Chondrocyte (in vitro differentiated cells): ENCODE results near the gene ARHGAP22. TPM values are rescaled to one million over a fixed set of nuclear protein-coding genes. Genes with fewer than 3 reads are reported as not detected.

Experiments used
- DNase-seq: peaks from one replicate; pipeline ENCODE4 v3.0.0; 2021; ENCODE audit warnings: mixed read lengths, low spot score
- H3K27ac Mint-ChIP-seq: one replicate; pipeline ENCODE4 v1.8.0; 2021; ENCODE audit warnings: mild to moderate bottlenecking, moderate library complexity, mixed read lengths; ENCODE audit not compliant: unreplicated experiment
- H3K27me3 Mint-ChIP-seq: 2 replicates; pipeline ENCODE4 v1.8.0; 2021; ENCODE audit warnings: low read depth, mixed read lengths
- H3K36me3 Mint-ChIP-seq: 2 replicates; pipeline ENCODE4 v1.8.0; 2021; ENCODE audit warnings: low read depth, mixed read lengths
- H3K4me1 Mint-ChIP-seq: 2 replicates; pipeline ENCODE4 v1.8.0; 2021; ENCODE audit warnings: low read depth, mild to moderate bottlenecking, mixed read lengths
- H3K4me3 Mint-ChIP-seq: one replicate; pipeline ENCODE4 v1.8.0; 2021; ENCODE audit warnings: mild to moderate bottlenecking, moderate library complexity, mixed read lengths; ENCODE audit not compliant: unreplicated experiment
- H3K9me3 Mint-ChIP-seq: 2 replicates; pipeline ENCODE4 v1.8.0; 2021; ENCODE audit warnings: low read depth, mixed read lengths
- total RNA-seq: library from RNA; stranded (reverse); gene quantifications from 3 replicates; pipeline ENCODE4 v1.2.1, GENCODE V29; 2021
- TF ChIP-seq, protein P1 (sequence below): fragments of 200-600 bp; sonication (generic); IDR thresholded peaks from 2 replicates; pipeline ENCODE4 v1.5.0; 2021; ENCODE audit warnings: antibody characterized with exemption, mild to moderate bottlenecking, moderate library complexity

Gene ARHGAP22
- total RNA-seq, 1 donor from 2014 or later: 8.8 TPM

DNA sequence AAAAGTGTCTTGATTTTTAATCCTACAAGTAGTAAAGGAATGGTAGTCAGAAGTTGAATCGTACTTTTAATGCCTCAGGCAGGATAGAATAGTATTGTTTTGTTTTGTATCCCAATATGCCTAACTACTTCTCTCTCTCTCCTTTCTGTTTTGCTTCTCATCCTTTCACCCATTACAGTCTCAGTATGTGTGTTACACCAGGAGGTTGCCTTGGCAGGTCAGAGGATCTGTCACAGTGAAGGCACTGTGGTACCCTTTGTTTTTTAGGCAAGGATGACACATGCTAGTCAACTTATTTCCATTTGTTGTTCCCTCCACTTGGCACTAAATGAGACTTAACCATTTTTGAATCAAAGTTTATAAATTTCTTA lies 204.0 kb downstream of the ARHGAP22 start:
- peaks cover 22% of the 10 kb centered on the region for H3K4me1 Mint-ChIP-seq
- TF ChIP-seq, protein P1, sequence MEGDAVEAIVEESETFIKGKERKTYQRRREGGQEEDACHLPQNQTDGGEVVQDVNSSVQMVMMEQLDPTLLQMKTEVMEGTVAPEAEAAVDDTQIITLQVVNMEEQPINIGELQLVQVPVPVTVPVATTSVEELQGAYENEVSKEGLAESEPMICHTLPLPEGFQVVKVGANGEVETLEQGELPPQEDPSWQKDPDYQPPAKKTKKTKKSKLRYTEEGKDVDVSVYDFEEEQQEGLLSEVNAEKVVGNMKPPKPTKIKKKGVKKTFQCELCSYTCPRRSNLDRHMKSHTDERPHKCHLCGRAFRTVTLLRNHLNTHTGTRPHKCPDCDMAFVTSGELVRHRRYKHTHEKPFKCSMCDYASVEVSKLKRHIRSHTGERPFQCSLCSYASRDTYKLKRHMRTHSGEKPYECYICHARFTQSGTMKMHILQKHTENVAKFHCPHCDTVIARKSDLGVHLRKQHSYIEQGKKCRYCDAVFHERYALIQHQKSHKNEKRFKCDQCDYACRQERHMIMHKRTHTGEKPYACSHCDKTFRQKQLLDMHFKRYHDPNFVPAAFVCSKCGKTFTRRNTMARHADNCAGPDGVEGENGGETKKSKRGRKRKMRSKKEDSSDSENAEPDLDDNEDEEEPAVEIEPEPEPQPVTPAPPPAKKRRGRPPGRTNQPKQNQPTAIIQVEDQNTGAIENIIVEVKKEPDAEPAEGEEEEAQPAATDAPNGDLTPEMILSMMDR: no peak
- H3K27me3 Mint-ChIP-seq: no peaks in the 10 kb centered on the region
- H3K27ac Mint-ChIP-seq: no peak overlapping the region
- no peaks in the 10 kb centered on the region for H3K9me3 Mint-ChIP-seq
- no peak overlapping the region for H3K4me3 Mint-ChIP-seq
- DNase-seq: no peak
- peaks cover 2% of the 10 kb centered on the region for H3K36me3 Mint-ChIP-seq

- H3K9me3 Mint-ChIP-seq: no peaks in the 10 kb centered on the region
- peaks cover 2% of the 10 kb centered on the region for H3K36me3 Mint-ChIP-seq
- no peak overlapping the region for H3K4me3 Mint-ChIP-seq
- H3K27me3 Mint-ChIP-seq: no peaks in the 10 kb centered on the region
- peaks cover 21% of the 10 kb centered on the region for H3K4me1 Mint-ChIP-seq
- H3K27ac Mint-ChIP-seq: peak overlapping the region; percentile 32
- DNase-seq: no peak
- TF ChIP-seq, protein P1: no peak
Observed at GRCh38 chr10:48400129-48400849, 204.6 kb downstream of the ARHGAP22 start.

DNA sequence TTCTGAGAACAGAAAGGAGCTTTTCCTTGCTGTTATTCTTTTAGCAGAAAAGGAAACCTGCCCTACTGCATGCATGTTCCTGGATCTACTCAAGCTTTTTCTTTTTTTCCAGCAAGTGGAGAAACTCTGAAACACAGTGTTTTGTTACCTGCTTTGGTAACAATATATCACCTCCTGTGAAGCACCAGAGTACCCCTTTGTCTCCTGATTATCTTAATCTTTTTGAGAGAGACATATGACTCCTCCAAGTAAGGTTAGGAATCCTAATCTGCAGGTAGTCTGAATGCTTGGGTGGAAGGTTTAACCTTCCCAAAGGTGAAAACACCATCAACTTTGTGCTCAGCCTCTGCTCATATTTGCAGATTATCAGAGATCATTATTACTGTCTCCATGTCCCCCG lies 205.3 kb downstream of the ARHGAP22 start:
- DNase-seq: no peak
- no peak overlapping the region for H3K27ac Mint-ChIP-seq
- no peaks in the 10 kb centered on the region for H3K27me3 Mint-ChIP-seq
- no peak overlapping the region for H3K4me3 Mint-ChIP-seq
- H3K9me3 Mint-ChIP-seq: no peaks in the 10 kb centered on the region
- peaks cover 21% of the 10 kb centered on the region for H3K4me1 Mint-ChIP-seq
- H3K36me3 Mint-ChIP-seq: peaks cover under 1% of the 10 kb centered on the region
- TF ChIP-seq, protein P1: no peak

GRCh38 chr10:48399056-48399541 lies 205.8 kb downstream of the ARHGAP22 start:
- H3K27ac Mint-ChIP-seq: no peak overlapping the region
- no peaks in the 10 kb centered on the region for H3K9me3 Mint-ChIP-seq
- no peaks in the 10 kb centered on the region for H3K27me3 Mint-ChIP-seq
- no peak overlapping the region for H3K4me3 Mint-ChIP-seq
- TF ChIP-seq, protein P1: no peak
- no peaks in the 10 kb centered on the region for H3K36me3 Mint-ChIP-seq
- no peak for DNase-seq
- peaks cover 21% of the 10 kb centered on the region for H3K4me1 Mint-ChIP-seq

- Mint-ChIP-seq H3K4me3 (no peak overlapping the region), H3K36me3 (no peaks in the 10 kb centered on the region), H3K9me3 (no peaks in the 10 kb centered on the region), H3K4me1 (peaks cover 21% of the 10 kb centered on the region), H3K27ac (no peak overlapping the region), H3K27me3 (no peaks in the 10 kb centered on the region)
- DNase-seq: no peak
- TF ChIP-seq, protein P1: no peak
Observed at GRCh38 chr10:48398261-48398660, 206.6 kb downstream of the ARHGAP22 start.

Other genes starting within 250 kb of the ARHGAP22 start
- not detected in 3 replicates for gene WDFY4, start 79.8 kb upstream of the ARHGAP22 start, total RNA-seq